ENCODE data around the gene TBC1D24. TPM values are rescaled to one million over a fixed set of nuclear protein-coding genes. Genes with fewer than 3 reads are reported as not detected.

Gene TBC1D24
- polyA plus RNA-seq, 1 experiment, result 6.0 TPM

- no peak for DNase-seq (ENCODE audit: low read depth, low spot score)
Observed at GRCh38 chr16:2455081-2455845, 19.7 kb upstream of the TBC1D24 start.

DNA sequence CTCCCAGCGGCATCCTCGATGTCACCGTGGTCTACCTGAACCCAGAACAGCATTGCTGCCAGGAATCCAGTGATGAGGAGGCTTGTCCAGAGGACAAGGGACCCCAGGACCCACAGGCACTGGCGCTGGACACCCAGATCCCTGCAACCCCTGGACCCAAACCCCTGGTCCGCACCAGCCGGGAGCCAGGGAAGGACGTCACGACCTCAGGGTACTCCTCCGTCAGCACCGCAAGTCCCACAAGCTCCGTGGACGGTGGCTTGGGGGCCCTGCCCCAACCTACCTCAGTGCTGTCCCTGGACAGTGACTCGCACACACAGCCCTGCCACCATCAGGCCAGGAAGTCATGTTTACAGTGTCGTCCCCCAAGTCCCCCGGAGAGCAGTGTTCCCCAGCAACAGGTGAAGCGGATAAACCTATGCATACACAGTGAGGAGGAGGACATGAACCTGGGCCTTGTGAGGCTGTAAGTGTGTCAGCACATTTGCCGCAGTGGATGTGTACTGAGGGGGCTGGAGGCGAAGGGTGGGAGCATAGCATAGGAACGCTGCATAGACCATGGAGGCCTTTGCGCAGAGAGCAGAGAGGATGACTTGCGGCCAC, 18.3 kb upstream of the TBC1D24 start:
- TF ChIP-seq, protein P1, sequence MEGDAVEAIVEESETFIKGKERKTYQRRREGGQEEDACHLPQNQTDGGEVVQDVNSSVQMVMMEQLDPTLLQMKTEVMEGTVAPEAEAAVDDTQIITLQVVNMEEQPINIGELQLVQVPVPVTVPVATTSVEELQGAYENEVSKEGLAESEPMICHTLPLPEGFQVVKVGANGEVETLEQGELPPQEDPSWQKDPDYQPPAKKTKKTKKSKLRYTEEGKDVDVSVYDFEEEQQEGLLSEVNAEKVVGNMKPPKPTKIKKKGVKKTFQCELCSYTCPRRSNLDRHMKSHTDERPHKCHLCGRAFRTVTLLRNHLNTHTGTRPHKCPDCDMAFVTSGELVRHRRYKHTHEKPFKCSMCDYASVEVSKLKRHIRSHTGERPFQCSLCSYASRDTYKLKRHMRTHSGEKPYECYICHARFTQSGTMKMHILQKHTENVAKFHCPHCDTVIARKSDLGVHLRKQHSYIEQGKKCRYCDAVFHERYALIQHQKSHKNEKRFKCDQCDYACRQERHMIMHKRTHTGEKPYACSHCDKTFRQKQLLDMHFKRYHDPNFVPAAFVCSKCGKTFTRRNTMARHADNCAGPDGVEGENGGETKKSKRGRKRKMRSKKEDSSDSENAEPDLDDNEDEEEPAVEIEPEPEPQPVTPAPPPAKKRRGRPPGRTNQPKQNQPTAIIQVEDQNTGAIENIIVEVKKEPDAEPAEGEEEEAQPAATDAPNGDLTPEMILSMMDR (IDR thresholded peaks at IDR 0.05; ENCODE audit: low read depth, low read length), result no peak
- H3K9me3 ChIP-seq (ENCODE audit: control insufficient read depth, insufficient read depth, low read length), result no peaks in the 10 kb centered on the region
- CTCF ChIA-PET, result no interaction called here
- no peak for DNase-seq (ENCODE audit: low read depth, low spot score)
- no peak overlapping the region for H3K4me3 ChIP-seq (ENCODE audit: low read depth, low read length)
- no peak overlapping the region for H3K27ac ChIP-seq (ENCODE audit: low read depth, low read length)
- POLR2A ChIA-PET, result interaction anchor here (1.4 kb wide), 1 partner anchor 18 kb away, joined by 3 read pairs; the partner anchor contains the start of gene TBC1D24
- H3K27me3 ChIP-seq (ENCODE audit: control insufficient read depth, insufficient read depth, low read length), result no peaks in the 10 kb centered on the region

More at GRCh38 chr16:2455081-2455845, 19.7 kb upstream of the TBC1D24 start:
- H3K27me3 ChIP-seq (ENCODE audit: control insufficient read depth, insufficient read depth, low read length), result no peaks in the 10 kb centered on the region
- H3K27ac ChIP-seq (ENCODE audit: low read depth, low read length), result no peak overlapping the region
- TF ChIP-seq, protein P1 (IDR thresholded peaks at IDR 0.05; ENCODE audit: low read depth, low read length), result no peak
- no peaks in the 10 kb centered on the region; the same call in 1 of the 2 replicates for H3K9me3 ChIP-seq (ENCODE audit: control insufficient read depth, insufficient read depth, low read length)
- ChIA-PET CTCF (no interaction called here), POLR2A (interaction anchor here (1.4 kb wide), 1 partner anchor 20 kb away, joined by 3 read pairs; the partner anchor contains the start of gene TBC1D24)
- no peak overlapping the region for H3K4me3 ChIP-seq (ENCODE audit: low read depth, low read length)

DNA sequence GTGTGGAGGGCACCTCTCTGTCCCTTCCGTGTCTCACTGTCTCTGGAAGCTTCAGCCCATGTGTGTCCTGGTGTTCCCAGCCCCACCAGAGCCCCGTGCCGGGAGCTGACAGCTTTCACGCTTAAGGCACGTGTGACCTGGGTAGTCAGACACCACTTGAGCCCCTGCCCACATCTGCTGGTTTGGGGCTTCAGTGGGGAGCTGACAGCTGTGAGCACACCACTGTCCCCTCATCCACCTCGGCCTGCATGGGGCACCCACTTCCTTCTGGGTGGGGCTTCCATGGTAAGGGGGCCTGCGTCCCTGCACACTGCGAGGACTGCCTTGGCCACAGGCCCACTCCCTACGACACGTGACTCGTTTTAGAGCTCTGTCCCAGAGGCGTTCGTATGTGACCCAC, 17.7 kb upstream of the TBC1D24 start:
- Histone ChIP-seq H3K27me3 (ENCODE audit: control insufficient read depth, insufficient read depth, low read length) (no peaks in the 10 kb centered on the region), H3K4me3 (ENCODE audit: low read depth, low read length) (no peak overlapping the region), H3K9me3 (ENCODE audit: control insufficient read depth, insufficient read depth, low read length) (no peaks in the 10 kb centered on the region), H3K27ac (ENCODE audit: low read depth, low read length) (no peak overlapping the region)
- ChIA-PET CTCF (no interaction called here), POLR2A (no interaction called here)
- TF ChIP-seq, protein P1 (IDR thresholded peaks at IDR 0.05; ENCODE audit: low read depth, low read length), result no peak
- no peak for DNase-seq (ENCODE audit: low read depth, low spot score)

GRCh38 chr16:2457946-2458345, 17.0 kb upstream of the TBC1D24 start:
- ChIA-PET POLR2A (interaction anchor here (0.7 kb wide), 1 partner anchor 11 kb away, joined by 4 read pairs; no protein-coding TSS in a partner anchor), CTCF (no interaction called here)
- TF ChIP-seq, protein P1 (IDR thresholded peaks at IDR 0.05; ENCODE audit: low read depth, low read length), result no peak
- Histone ChIP-seq H3K9me3 (ENCODE audit: control insufficient read depth, insufficient read depth, low read length) (no peaks in the 10 kb centered on the region), H3K27ac (ENCODE audit: low read depth, low read length) (no peak overlapping the region), H3K4me3 (ENCODE audit: low read depth, low read length) (no peak overlapping the region), H3K27me3 (ENCODE audit: control insufficient read depth, insufficient read depth, low read length) (no peaks in the 10 kb centered on the region)
- no peak for DNase-seq (ENCODE audit: low read depth, low spot score)

Measured in AG04450 (cell line).